ENCODE data around the gene SLC15A5.

The SLC15A5 gene

DNA sequence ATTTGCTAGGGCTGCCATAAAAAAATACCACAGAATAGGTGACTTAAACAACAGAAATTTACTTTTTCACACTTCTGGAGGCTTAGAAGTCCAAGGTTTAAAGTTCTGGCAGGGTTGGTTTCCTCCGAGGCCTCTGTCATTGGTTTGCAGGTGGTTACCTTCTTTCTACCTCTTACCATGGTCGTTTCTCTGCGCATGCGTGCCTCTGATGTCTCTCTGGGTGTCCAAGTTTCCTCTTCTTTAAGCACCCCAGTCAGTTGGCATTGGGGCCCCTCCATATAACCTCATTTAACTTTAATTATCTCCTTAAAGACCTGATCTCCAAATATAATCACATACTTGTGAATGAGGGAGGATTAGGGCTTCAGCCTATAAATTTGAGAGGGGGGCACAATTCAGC, 103.2 kb downstream of the SLC15A5 start:
- no peak for DNase-seq (ENCODE audit: low read depth)

DNA sequence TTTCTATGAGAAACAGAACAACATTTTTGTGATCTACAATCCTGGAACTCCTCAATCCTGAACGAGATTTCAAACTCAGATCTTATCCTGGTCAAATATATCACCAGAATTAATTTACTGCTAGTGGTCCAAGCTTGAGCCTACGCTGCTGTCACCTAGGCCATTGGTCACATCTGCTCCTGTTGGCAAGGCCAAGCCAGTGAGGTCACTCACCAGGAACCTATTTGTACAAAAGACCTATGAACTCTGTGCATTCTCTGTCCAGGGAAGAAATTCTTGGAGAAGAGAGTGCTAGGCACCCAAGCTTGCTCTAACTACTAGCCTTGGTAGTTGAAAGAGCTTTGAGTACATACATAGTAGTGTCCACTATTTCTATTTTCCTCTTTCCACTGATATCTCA, 106.1 kb downstream of the SLC15A5 start:
- no peak for DNase-seq (ENCODE audit: low read depth)

DNA sequence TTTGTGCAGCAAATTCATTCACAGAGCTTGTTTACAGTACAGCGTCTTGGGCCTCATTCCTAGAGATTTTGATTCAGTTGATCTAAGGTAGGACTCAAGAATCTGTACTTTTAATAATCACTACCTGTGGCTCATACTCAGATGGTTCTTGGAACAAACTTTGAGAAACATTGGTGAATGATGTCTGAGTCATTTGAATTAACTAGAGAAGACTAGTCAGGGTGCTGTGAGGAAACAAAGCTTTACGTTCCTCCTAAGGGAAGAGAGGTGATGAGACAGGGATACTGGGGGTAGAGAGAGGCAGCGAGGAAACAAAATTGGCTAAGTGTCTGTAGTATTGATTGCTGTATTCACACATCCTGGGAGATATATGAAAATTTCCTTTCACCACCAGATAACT, 109.4 kb downstream of the SLC15A5 start:
- DNase-seq (ENCODE audit: low read depth), result no peak

DNA sequence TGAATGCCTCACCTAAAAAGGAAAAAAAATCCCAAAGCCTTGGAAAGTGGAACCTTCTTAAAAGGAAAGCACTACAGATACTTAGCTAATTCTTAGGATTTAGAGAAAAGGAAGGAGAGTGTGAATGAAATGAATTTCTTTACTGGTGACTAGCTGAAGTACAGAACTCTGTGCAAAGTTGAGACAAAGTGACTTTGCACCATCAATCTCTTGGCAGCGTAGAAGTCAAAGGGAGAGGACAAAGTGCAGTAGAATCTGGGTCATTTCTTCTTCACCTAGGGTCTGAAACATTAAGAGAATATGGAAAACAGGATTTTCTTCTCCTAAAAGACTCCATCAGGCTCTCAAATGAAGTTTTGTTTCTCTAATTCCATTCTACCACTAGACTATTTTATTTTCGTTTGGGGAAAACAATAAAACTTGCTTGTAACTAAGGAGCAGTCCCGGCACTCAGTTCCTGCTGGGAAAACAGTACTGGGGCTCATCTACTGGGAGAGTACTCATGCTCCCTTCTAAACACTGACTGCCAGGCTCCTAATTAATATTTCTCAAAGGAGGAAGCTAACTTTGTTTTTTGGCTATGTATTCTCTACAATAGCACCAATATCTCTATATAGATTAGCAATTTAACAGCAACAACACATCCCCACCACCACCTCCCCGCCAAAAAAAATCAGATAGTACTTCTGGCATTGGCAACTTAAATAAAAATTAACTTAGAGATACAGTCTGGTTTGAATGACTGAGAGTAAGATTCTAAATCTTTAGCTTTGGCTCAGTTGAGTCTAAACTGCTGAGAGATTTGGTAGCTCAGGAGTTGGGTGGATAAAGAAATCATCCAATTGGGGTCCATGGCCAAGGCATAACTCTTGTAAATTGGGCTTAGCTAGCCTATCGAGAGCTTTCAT, 110.7 kb downstream of the SLC15A5 start:
- no peak for DNase-seq (ENCODE audit: low read depth)

DNA sequence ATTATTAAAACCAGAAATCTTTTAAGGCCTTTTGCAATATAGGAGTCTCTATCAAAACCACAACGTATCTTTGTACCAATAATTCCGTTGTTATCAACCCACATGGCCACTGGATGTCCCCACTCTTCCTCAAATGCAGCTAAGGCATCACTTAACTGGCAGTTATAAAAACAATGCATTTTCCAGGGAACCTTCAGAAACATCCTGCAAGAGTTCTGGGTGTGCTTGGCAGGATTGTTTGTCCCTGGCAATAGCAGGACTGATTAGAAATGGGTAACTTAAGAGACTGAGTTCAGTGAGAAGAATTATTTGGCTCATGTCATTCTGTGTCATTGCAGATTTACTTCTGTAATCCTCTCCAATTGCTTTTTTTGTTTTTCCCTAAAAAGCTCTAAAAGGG, 112.0 kb downstream of the SLC15A5 start:
- DNase-seq (ENCODE audit: low read depth), result no peak

DNA sequence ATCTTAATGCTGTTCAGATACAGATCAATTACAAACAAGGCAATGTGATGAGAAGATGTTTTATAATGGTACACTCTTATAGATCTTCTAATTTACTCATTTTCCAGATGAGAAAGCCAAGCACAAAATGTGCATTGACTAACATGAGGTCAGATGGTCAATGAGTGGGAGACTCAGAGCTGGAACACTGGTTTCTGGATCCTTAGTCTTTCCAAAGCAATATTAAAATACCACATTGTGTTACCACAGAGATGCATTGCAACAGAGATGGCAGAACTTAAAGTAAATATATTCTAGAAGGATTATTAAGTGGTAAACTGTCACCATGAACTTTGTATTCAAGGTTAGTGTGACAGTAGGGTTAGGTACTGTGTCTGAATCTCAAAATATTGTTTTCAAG, 113.6 kb downstream of the SLC15A5 start:
- DNase-seq (ENCODE audit: low read depth), result no peak

DNA sequence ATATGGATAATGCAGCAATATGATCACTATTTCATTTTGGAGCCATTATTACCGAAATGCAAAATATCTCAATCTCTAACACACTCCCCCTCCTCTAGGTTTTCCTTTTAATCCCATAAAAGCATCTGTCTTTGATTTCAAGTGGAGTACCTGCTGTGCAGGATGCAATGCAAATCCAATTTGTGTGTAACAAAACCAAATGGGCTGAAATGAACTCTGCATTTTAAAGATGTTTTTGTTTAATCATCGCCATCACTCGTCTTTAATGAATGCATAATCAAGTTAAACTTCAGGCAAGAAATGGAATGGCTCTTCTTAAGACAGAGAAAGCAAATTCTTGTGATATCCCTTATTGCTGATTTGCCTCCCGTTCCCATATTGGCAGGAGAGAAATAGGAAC, 114.3 kb downstream of the SLC15A5 start:
- no peak for DNase-seq (ENCODE audit: low read depth)

DNA sequence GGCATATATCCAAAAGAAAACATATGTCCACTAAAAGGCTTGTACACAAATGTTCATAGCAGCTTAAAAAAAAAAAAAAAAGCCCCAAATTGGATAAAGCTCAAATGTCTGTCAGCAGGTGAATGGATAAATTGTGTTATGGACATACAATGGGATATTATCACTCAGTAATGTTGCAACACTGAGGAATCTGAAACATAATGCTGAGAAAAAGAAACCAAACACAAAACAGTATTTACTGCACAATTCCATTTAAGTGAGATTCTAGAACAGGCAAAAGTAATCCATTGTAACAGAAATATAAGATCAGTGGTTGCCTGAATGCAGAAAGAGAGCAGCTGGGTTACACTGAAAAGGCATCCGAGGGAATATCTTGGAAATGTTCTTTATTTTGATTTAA, 117.9 kb downstream of the SLC15A5 start:
- no peak for DNase-seq (ENCODE audit: low read depth)

DNA sequence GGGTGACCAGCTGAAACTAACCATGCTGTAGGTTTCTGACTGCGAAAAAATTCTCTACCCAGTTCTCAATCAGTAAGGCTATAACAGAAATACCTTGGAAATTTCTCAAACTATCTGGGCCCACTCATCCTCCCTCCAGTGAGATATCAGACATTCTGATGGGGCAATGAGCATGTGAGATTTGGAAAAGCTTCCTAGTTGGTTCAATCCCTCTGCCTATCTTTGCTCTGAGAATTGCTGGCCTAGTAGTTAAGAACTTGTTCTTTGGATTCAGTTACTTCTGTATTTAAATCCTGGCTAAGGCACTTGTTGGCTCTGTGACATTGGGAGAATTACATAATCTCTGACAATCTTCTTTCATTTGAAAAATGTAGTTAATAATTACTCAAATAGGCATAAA, 119.4 kb downstream of the SLC15A5 start:
- no peak for DNase-seq (ENCODE audit: low read depth)

DNA sequence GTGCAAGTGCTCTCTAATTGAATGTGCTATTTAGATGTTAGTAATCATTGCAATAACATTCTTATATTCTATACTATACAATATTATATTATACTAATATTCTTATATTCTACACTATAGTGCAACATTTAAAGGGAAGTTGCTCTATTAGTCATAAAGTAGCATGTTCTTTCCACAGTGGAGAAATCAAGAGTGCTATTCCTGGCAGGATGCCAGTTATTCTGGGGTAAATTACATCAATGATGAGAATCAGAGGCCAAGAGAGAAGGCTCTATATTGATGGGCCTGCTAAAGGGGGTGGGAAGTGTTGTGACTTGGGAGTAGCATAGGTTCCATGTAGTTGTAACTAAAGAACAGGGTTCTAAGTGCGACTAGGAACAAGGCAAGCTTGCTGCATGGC, 121.5 kb downstream of the SLC15A5 start:
- DNase-seq (ENCODE audit: low read depth), result no peak

DNA sequence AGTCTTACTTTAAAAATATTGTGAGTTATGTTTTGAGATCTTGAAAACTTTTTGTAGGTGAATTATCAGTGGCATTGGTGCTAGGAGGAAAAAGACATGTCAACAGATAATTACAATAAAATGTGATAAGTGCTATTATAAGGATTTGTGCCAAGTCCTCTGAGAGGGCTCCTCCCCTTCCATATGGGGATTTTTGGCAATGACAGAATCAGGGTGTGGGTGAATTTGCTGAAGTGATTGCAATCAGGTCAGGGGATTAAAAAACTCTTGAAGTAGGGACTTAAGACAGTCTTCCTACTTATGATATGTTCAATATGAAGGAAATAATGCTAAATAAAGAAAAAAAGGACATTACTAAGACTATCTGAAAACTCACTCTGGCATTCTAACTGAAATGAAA, 122.5 kb downstream of the SLC15A5 start:
- DNase-seq (ENCODE audit: low read depth), result no peak

DNA sequence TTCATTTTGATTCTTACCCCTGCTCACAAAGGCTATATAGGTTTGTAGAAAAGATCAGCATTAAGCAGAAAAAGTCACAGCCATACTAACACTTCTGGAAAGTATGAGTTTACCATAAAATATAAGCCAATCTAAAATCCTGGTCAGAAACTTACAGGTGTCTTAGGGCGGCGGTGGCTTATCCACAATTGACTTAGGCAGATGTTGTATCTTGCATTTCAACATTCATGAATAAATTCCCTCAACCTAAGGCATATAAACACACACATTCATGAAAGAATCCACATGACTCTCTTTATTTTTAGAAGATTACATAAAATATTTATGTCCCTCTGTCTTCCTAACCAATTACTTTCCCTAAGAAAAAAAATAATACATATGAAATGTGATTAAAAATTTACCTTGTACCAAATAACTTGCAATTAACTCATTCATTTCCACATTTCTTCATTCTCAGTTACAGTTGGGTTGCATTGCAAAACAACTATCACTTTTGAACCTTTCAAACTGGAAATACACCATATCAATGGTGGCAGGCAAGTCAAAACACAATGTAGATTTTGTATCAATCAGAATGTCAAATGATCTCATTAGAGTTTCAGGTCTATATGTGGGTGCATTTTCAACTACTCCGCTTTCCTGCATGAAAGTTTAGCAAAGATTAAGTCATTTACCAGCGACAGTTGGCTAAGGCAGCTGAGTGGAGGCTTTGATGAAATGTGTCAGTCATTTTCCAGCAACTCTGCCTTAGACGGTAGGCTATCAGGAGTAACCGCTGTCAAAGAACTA, 124.4 kb downstream of the SLC15A5 start:
- DNase-seq (ENCODE audit: low read depth), result no peak

DNA sequence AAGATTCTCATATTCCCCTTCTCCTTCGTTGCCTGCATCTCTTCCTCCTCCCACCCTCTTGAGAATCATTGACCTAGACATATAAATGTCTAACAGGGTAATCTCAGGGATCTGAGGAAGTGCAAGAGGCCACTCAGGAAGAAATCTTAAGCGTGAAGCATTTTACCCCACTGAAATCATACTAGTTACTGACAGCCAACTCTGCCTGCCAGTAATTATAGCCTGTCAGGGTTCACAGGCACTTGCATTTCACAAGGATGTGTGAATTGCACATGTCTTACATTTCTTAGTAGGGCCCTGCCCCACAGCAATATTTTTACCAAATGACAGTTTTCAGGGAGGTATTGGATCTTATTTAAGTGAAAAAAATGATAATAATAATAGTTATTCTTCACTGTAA, 127.2 kb downstream of the SLC15A5 start:
- no peak for DNase-seq (ENCODE audit: low read depth)

DNA sequence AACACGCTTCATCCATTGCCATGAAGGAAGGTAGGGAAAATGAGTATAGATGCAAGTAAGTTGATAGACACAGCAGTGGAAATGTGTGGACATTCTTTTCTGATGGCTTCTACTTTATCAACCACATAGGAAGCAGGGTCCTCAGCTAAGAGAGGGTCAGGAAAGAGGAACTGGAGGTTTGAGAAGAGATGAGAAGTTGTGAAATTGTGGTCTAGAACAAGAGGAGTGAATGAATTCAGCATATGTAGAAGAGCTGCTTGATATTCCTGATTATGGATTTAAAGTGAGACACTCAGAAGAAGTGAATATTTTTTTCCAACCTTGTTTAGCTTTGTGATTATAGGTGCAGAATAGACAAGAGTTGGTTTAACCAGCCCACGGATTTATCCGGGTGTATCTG, 128.5 kb downstream of the SLC15A5 start:
- no peak for DNase-seq (ENCODE audit: low read depth)

Data from stimulated activated CD8-positive, alpha-beta memory T cell treated with anti-CD3 and anti-CD28 coated beads, Interleukin-4, amount 100 ng/mL, for 24 hours (primary cell).